HG03558 (cell line): ENCODE data around the gene PIEZO1.
A peak's percentile ranks its signal among the peaks of the same experiment; 100 is the strongest.

Experiments used
- ATAC-seq: cut with Tn5 transposase; IDR thresholded peaks from one replicate; pipeline ENCODE4 v1.9.1; 2021; ENCODE audit warnings: moderate number of reproducible peaks; ENCODE audit not compliant: unreplicated experiment; ENCODE audit errors: extremely low read depth

PIEZO1 gene

GRCh38 chr16:88711750-88712340 is 73.2 kb downstream of the PIEZO1 start:
- no peak for ATAC-seq

DNA sequence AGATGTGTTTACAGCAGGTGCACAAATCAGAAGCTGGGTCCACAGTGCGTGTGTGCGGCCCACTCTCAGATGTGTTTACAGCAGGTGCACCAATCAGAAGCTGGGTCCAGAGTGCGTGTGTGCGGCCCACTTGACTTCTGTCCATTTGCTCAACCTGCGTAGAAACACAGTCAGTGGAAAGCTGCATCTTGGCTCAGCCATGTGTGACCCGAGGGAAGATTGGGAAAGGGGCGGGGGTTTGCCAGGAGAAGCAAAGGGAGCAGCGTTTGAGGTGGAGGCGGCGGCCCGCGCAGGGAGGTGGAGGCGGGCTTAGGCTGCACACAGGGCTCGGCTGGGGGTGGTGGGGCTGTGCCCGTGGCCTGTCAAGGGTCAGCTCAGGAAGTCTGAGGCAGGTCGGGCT is 74.5 kb downstream of the PIEZO1 start:
- no peak for ATAC-seq

DNA sequence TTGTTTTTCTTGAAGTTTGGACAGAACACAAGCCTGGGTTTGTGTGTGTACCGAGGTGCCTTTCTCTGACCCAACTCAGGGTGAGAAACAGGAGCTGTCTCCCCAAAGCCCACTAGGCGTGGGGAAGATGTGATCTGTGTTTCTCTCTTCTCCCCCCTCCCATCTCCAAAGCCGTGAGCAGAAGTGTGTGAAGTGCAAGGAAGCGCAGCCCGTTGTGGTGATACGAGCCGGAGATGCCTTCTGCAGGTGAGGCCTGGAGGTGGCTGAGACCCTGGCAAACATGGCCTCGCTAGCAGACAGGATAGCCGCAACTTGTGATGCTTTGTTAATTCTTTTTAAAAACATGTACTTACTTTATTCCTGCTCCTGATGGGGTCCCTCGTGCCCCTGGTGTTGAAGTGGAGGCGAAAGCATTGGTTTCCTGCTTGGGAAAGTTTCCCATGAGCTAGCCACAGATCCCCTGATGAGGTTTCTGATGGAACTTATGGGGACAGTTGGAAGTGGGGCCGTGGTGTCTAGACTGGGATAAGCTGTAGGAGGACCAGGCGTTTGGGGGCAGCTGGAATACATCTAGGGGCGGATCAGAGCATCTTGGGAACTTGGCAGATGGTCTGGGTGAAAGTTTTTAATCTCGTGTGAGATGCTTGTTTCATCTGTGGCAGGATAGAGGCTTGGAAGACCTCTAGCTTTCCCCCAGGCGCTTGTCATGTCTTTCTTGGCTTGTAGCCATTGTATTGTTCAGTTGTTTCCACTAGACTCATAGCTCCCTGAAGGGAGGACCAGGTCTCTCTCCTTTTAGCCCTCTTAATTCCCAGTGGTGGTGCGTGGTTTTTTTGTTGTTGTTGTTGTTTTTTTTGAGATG is 77.8 kb downstream of the PIEZO1 start:
- ATAC-seq: no peak

GRCh38 chr16:88706229-88706964 is 78.6 kb downstream of the PIEZO1 start, which contains the start of the genes CTU2 and RNF166:
Gene CTU2 (plus strand): TSS chr16:88706503. CDS start chr16:88706531, 28 bp downstream.
Gene RNF166 (minus strand): TSS chr16:88706408. CDS start chr16:88706325, 83 bp downstream.
- peak; percentile 48 for ATAC-seq

DNA sequence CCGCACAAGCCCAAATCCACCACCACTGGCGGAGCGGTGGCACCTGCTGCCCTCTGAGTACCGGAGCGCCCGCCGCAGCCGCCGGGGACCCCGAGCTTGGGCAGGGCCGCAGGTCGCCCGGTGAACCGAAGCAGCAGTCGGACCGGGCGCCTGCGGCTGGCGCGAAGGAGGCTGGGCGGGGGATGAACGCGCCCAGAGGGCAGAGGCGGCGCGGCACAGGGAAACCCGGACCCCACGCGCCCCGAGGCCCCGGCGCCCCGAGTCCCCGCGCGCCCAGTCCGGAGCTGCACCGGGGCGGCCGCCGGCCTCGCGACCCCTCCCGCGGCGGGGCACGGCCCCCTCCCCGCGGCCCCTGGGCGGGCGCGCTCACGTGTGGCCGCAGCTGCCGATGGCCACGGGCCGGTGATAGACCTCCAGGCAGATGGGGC is 79.2 kb downstream of the PIEZO1 start:
- peak; percentile 5 for ATAC-seq

GRCh38 chr16:88705076-88705684 is 79.8 kb downstream of the PIEZO1 start:
- no peak for ATAC-seq

GRCh38 chr16:88703486-88704309 is 81.3 kb downstream of the PIEZO1 start:
- ATAC-seq: no peak

DNA sequence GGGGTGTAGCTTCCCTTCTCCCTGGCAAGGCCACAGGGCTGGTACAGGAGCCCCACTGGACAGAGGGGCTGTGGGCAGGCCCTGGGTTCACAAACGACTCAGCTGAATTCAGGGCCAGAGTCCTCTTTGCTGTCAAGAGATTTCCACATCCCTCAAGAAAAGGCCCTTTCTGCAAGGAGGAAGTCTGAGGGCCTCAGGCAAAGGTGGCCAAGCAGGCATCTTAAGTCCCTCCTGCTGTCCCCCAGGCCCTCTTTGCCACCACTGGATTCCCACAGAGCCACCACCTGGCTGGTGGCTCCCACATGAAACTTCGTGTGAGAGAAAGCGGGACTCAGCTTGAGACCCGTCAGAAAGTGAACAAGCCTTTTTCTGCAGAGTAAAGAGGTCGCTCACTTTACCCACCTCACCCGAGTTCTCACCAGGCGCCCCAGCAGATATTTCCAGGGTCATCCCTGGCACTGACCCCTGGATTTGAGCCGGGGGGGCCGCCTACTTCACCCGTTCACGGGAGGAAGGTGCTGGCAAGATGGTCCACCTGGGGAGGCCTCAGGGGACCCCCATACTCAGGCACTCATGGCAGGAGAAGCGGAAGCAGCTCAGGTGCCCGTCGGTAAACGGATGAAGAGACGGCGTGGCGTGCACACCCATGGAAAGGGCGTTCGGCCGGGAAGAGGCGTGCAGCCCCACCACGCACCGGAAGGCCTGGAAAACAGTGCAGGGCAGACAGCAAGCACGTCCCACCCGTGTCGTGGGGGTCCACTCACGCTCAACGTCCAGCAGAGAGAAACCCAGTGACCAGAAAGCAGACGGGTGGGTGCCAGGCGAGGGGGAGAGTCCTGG is 82.4 kb downstream of the PIEZO1 start:
- no peak for ATAC-seq

GRCh38 chr16:88701581-88702370 is 83.2 kb downstream of the PIEZO1 start:
- ATAC-seq: no peak

DNA sequence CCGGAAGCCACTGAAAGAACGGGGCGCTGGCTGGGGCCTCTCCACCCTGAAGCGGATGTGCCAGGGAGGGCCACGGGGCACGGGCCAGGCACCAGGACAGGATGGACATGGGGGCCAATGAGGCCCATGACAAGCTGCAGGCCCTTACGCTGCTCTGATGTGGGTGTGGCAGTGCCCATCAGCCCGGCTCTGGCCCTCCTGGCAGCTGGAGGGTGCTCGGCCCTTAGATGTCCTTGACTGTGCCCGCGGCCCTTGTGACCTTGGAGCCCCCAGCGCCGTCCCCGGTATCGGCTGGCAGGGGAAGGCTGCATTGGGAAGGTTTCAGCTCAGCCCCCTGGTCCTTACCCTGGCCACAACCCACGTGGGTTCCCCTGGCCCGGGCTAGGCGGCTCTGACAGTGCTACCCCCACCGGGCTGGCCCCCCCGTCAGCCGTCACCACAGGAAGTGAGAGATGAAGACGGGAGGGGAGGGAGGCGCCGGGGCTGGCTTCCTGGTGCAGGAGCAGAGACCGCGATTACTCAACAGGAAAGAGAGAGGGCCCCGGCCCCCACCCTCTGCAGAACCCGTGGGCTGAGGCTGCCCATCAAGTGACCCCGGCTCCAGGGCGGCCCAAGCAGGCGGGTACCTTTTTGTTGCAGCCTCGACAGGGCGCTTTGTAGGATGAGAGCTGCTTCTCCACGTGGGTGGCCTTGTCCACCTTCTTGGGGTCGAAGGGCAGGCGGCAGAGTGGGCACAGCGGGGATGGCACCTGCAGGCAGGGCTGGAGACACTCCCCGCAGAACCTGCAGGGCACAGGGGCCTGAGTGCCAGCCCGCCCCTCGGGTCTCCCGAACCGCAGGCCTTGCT is 84.2 kb downstream of the PIEZO1 start:
- no peak for ATAC-seq

GRCh38 chr16:88700322-88700635 is 84.7 kb downstream of the PIEZO1 start:
- no peak for ATAC-seq

DNA sequence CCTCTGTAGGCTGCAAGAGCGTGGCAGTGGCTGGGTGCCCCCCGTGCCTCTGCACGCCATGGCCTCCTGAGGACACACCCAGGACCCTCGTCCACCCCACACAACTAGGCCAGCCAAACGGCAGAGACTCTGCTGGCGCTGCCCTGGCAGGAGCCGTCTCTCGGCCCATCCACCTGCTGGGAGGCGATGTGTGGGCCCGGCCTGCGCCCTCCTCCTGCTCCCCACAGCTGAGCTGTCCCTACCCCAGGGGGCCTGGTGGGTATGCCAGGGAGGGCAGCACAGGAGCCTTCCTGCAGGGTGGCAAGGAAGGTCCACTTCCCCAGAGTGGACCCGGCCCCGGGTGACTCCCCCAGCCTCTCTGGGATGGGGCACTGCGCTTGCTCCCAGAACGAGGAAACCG is 85.8 kb downstream of the PIEZO1 start:
- ATAC-seq: no peak

- ATAC-seq: no peak
Observed at GRCh38 chr16:88698646-88699045, 86.4 kb downstream of the PIEZO1 start.

DNA sequence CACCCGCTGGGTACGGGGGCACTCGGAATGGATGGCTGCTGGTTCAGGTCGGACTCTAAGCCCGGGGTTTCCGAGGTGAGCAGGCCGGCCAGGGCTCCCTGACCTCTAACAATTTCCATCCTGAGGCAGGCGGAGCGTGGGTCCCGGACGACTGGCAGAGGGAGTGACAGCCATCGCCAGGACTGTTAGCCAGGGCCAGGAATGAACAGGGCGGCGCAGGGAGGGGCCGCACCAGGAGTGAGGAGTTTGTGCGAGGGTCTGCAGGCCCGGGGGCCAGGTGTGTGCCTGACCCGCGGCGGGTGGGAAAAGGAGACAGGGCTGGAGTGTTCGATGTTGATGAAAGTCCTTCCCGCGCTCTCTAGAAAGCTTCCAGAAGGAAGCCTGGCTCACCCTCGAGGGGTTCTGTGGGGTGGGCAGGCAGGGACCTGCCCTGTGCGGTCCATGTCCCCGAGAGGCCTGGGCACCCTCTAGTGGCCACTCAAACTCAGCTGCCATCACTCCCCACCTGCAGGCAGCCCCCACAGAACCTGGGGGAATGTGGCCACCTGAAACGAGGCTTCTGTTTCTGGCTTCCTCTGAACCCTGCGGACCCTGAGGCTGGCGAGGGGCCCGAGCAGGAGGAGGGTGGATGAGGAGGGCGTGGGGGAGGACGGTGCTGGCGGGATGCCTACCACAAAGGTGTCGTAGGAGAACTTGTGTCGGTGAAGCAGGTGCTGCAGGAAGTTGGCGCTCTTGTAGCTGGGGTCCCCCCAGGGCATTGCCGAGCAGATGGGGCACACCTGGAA is 87.0 kb downstream of the PIEZO1 start:
- no peak for ATAC-seq

- no peak for ATAC-seq
Observed at GRCh38 chr16:88697116-88697830, 87.7 kb downstream of the PIEZO1 start.

GRCh38 chr16:88696441-88696840 is 88.6 kb downstream of the PIEZO1 start:
- no peak for ATAC-seq
